Activated naive CD8-positive, alpha-beta T cell treated with anti-CD3 and anti-CD28 coated beads, Interleukin-2, amount 10 ng/mL, durations not matched to agents 7 days and 5 days (primary cell): Measurements from ENCODE around the gene ERN1. TPM values are rescaled to one million over a fixed set of nuclear protein-coding genes. Genes with fewer than 3 reads are reported as not detected.
"Not testable (repeated sequence)": the region's sequence is repeated elsewhere in the genome, so short reads cannot be mapped to it uniquely, and the experiment has no call there.

Source experiments
- ATAC-seq: fragments of 150-1000 bp; cut with Tn5 transposase; one replicate; pipeline ENCODE4 v1.10.0; 2021; ENCODE audit warnings: low read depth, moderate library complexity
- POLR2A ChIA-PET: fragments of 350-600 bp; sonication (Branson Sonifier 250); formaldehyde crosslinking; loops from one replicate; lab custom pipeline; 2021; ENCODE audit warnings: antibody characterized with exemption; lab: Charles Lee
- DNase-seq: peaks from one replicate; pipeline ENCODE4 v3.0.0; 2021
- H3K27ac Mint-ChIP-seq: one replicate; pipeline ENCODE4 v1.8.0; 2022; ENCODE audit warnings: mild to moderate bottlenecking, mixed read lengths
- H3K27me3 Mint-ChIP-seq: one replicate; pipeline ENCODE4 v1.8.0; 2022; ENCODE audit warnings: mild to moderate bottlenecking, moderate library complexity, mixed read lengths
- H3K36me3 Mint-ChIP-seq: one replicate; pipeline ENCODE4 v1.8.0; 2021; ENCODE audit warnings: mild to moderate bottlenecking, mixed read lengths
- H3K4me1 Mint-ChIP-seq: one replicate; pipeline ENCODE4 v1.8.0; 2021; ENCODE audit warnings: mixed read lengths
- H3K4me3 Mint-ChIP-seq: one replicate; pipeline ENCODE4 v1.8.0; 2022; ENCODE audit warnings: mild to moderate bottlenecking, moderate library complexity, mixed read lengths
- H3K9me3 Mint-ChIP-seq: one replicate; pipeline ENCODE4 v1.8.0; 2021; ENCODE audit warnings: mixed read lengths
- total RNA-seq, 2 experiments: library from RNA; stranded (reverse); gene quantifications; one replicate each; pipeline ENCODE4 v1.2.3, GENCODE V29; 2021

The ERN1 gene
- total RNA-seq = 10 to 100 TPM; 38.6 to 45.3 TPM

DNA sequence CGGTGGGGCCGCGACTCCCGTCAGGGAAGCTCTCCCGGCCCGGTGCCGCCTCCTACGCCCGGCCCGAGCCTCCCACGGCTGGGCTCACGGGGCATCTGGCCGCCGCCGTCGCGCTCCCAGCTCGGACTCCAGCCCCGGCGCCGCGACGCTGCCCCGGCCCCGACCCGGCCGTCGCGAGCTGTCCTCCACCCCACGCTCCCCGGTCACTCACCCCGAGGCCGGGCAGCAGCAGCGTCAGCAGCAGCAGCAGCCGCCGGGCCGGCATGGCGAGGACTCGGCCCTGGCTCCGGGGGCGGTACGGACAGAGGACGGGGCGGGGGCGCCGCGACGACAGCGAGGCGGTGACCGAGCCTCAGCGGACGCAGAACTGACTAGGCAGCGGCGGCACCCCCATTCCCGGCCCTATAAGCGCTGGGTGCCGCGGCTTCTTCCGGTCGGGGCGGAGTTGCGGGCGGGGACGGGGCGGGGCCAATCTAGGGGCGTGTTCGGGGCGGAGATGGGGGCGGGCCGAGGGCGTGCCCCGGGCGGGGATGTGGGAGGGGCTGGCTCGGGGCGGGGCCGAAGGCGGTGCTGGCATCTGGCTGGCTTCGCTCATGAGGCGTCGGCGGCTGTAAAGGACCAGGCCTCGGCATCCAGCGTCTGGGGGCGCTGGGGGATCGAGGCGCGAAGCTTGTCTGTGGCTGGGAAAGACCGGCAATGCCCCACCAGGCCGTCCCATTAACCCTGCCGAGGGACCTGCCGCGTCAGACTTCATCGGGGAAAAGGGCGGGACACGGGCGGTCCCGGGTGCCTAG, at the start of gene ERN1:
ERN1 (minus strand) TSS at position 380 of the 794 bp plus-strand sequence; CDS start at position 265, 115 bp downstream.
- POLR2A ChIA-PET = interaction anchor here (0.9 to 4.4 kb wide), 12 partner anchors 8 to 132 kb away, joined by 3 to 54 read pairs (median 6); partner anchors contain the start of gene ICAM2
- H3K27ac Mint-ChIP-seq = peak within 1 kb of the TSS; percentile 89

DNA sequence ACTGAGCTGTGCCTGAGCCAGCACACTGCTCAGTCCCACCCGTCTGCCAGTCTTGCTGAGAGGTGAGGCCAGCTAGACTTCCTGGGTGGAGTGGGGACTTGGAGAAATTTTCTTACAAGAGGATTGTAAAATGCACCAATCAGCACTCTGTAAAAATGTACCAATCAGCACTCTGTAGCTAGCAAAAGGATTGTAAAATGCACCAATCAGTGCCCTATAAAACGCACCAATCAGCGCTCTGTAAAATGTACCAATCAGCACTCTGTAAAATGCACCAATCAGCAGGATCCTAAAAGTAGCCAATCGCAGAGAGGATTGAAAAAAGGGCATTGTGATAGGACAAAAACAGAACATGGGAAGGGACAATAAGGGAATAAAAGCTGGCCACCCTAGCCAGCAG, 49.1 kb upstream of the ERN1 start:
- not testable (repeated sequence) for DNase-seq

More for the DNA sequence above, at the start of gene ERN1:
- Mint-ChIP-seq H3K9me3 (no peaks in the 10 kb centered on the region), H3K4me1 (peaks cover 17% of the 10 kb centered on the region), H3K27me3 (peaks cover 3% of the 10 kb centered on the region), H3K36me3 (no peaks in the 10 kb centered on the region), H3K4me3 (peak within 1 kb of the TSS; percentile 88)
- ATAC-seq (peak; percentile 93), DNase-seq (peak; percentile 91)

DNA sequence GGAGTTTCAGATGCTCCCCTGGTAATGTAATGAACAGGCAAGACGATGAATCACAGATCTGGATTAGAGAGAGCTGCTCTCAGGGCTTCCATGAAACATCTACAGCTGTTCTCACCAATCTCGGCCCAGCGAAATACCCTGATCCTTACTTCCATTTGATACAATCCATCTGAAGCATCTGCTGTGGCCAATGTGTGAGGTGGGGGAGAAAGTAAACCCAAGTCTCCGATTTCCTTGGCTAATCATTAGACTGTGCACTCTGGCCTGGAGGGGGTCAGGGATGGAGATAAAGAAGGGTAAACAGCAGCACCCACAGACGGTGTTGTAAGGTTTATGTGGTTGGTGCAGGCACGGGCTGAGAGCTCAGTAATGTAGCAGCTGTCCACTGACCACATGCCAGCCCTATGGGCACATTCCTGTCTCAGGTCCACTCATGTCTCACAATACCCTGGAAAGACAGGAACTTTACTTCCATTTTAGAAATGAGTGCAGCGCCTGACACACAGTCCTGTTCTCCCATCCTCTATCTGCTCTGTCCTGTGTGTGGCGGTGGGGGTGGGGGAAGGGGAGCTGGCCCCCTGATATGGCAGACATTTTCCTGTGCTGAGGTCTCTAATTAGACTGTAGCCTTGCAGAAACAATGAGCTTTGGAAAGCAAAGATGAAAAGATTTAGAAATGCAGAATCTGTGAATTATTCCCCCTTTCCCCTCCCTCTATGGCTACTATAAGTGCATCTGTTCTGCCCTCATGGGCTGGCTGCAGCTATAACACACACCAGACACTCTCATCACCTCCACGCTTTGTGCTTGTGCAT, 48.3 kb upstream of the ERN1 start:
- Mint-ChIP-seq H3K4me1 (no peaks in the 10 kb centered on the region), H3K36me3 (peaks cover 9% of the 10 kb centered on the region), H3K27me3 (no peaks in the 10 kb centered on the region), H3K4me3 (no peak overlapping the region), H3K27ac (no peak overlapping the region), H3K9me3 (peaks cover 2% of the 10 kb centered on the region)
- ATAC-seq (no peak), DNase-seq (no peak)
- POLR2A ChIA-PET = no interaction called here

More for the DNA sequence above, 49.1 kb upstream of the ERN1 start:
- H3K27me3 Mint-ChIP-seq, ATAC-seq, H3K4me1 Mint-ChIP-seq, H3K36me3 Mint-ChIP-seq, H3K27ac Mint-ChIP-seq, H3K4me3 Mint-ChIP-seq, POLR2A ChIA-PET, H3K9me3 Mint-ChIP-seq: not testable (repeated sequence)

DNA sequence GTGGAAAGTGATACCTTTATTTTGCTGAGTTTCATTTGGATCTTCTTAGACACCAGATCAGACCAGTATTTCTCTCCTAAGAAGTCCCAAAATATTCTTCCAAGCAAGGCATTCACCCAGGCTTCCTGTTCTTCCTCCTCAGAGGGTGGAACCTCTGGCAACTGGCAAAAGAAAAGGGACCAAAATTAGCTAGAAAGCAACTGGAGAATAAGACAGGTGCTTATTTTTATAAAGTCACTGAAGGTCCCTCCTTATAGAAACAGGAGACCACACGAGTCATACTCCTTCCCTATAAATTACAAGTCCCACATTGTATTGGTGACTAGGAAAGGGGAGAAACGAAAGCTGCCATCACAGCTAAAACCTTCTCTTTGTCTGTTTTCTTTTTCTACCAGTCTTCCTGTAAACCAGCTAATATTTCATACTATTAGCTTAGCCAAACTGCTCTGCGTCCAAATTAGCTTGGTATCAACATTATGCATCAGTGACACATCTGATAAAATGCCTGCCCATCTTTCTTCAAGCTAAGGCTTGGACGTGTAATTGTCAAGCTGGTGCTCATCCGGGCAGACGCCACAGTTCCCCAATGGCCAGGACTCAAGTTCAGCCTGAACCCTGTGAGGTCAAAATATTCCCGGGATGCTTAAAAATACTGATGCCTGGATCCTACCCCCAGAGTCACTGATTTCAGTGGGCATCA, 47.5 kb upstream of the ERN1 start:
- no peak overlapping the region for H3K27ac Mint-ChIP-seq
- H3K36me3 Mint-ChIP-seq = peaks cover 11% of the 10 kb centered on the region
- POLR2A ChIA-PET = no interaction called here
- no peaks in the 10 kb centered on the region for H3K27me3 Mint-ChIP-seq
- no peaks in the 10 kb centered on the region for H3K4me1 Mint-ChIP-seq
- H3K4me3 Mint-ChIP-seq = no peak overlapping the region
- ATAC-seq (no peak), DNase-seq (no peak)
- peaks cover 2% of the 10 kb centered on the region for H3K9me3 Mint-ChIP-seq

DNA sequence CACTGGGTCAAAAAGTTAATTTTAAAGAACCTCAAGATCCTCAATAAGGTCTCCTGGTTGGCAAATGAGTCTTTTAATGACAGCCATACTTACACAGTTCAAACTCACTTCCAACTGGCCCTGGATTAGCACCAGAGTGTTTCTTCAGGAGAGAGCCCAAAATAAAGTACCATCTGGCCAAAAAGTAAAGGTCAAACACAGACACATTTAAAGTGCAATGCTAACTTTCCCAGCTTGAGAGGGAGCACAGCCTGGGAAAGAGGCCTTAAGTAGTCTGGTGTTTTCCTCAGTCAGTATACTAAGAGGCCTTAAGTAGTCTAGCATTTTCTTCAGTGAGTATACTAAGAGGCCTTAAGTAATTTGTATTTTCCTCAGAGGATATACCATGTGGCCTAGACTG, 46.6 kb upstream of the ERN1 start:
- DNase-seq (no peak), ATAC-seq (no peak)
- POLR2A ChIA-PET = no interaction called here
- Mint-ChIP-seq H3K36me3 (peaks cover 13% of the 10 kb centered on the region), H3K4me3 (no peak overlapping the region), H3K9me3 (no peaks in the 10 kb centered on the region), H3K27me3 (no peaks in the 10 kb centered on the region), H3K4me1 (no peaks in the 10 kb centered on the region), H3K27ac (no peak overlapping the region)

DNA sequence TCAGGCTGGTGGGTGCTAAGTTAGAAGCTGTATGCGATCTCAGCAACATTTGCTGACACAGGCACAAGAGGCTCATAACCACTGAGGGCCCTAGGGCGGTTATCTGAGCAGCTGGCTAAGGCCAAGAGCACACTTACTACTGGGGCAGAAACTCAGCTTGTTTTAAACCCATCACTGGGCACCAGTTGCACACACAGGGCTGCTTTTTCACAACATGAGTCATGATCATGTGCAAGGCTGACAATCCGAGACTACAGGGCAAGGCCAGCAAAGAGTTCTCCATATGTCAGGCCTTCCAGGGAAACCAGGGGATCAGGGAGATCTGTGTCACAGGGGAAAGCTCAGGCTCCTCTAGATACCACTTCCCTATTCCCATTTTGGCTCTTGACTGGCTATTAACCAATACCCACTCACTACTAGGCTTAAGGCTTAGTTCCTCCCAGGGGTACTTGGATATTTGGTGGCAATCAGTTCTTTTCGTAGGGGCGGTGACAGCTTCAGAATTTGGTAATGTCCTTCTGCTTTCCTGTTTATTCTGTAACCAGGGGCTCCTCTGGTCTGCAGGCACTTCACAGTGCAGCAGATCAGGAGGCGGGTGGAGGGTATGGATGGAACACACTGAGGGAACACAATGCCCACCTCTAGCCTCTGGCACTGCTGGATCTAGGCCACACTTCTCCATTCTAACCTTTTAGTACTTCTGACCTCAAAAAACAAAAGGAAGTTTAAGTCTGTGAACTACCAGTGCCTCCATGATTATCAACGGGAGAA, 44.9 kb upstream of the ERN1 start:
- ATAC-seq (no peak), DNase-seq (no peak)
- Mint-ChIP-seq H3K4me1 (no peaks in the 10 kb centered on the region), H3K27ac (no peak overlapping the region), H3K36me3 (peaks cover 20% of the 10 kb centered on the region), H3K4me3 (no peak overlapping the region), H3K27me3 (no peaks in the 10 kb centered on the region), H3K9me3 (no peaks in the 10 kb centered on the region)
- POLR2A ChIA-PET = no interaction called here

DNA sequence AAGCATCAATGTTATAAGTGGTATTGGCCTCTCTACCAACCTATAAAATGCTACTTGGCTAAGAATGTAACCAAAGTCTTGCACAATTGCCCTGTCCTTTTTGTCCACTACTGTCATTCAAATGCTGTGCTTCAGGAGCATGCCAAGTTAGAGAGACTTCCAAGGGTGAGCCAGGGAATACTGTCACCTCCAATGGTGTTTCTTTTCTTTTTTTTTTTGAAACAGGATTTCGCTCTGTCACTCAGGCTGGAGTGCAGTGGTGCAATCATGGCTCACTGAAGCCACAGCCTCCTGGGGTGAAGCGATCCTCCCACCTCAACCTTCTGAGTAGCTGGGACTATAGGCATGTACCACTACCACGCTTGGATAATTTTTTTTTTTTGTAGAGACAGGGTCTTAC, 43.7 kb upstream of the ERN1 start:
- Mint-ChIP-seq H3K27ac (no peak overlapping the region), H3K27me3 (no peaks in the 10 kb centered on the region), H3K4me3 (no peak overlapping the region), H3K4me1 (no peaks in the 10 kb centered on the region), H3K9me3 (no peaks in the 10 kb centered on the region), H3K36me3 (peaks cover 18% of the 10 kb centered on the region)
- ATAC-seq (no peak), DNase-seq (no peak)
- POLR2A ChIA-PET = no interaction called here

DNA sequence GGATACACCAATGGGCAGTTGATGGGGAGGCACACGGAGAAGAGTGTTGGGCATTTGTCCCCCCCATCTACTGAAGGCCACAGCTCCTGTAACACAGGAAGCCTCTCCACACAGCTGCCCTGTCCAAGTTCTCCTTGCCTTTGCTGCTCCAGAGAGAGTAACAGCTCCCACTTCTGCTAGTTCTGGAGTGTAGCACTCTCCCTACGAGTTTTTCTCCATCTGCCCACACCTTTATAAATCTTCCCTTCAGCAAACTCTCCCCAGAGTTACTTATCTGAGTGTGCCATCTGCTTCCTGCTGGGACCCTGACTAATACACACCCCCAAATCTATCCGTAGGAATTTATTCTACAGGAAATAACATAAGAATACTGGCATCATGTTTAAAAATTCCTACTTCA, 42.6 kb upstream of the ERN1 start:
- Mint-ChIP-seq H3K27me3 (no peaks in the 10 kb centered on the region), H3K36me3 (peaks cover 18% of the 10 kb centered on the region), H3K4me1 (no peaks in the 10 kb centered on the region), H3K9me3 (no peaks in the 10 kb centered on the region), H3K27ac (no peak overlapping the region), H3K4me3 (no peak overlapping the region)
- POLR2A ChIA-PET = no interaction called here
- ATAC-seq = no peak
- DNase-seq = no peak

DNA sequence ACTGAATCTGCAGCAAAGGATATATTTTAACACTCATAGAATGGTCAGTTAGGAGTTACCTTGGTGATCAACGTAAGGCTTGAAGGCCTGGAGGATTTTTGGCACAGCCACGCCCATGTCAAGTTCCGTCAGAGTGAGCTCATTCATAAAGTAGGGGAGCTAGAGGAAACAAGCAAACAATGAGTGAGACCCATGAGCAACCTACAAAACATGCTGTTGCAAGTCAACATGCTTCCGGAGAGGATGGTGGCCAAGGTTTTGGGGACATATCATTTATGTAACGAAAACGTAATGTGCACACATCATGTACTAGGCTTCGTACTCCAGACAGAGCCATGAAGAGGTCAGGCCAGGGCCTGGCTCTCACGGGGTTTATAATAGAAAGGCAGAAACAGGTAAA, 41.1 kb upstream of the ERN1 start:
- H3K4me1 Mint-ChIP-seq = no peaks in the 10 kb centered on the region
- POLR2A ChIA-PET = no interaction called here
- H3K4me3 Mint-ChIP-seq = no peak overlapping the region
- H3K27me3 Mint-ChIP-seq = no peaks in the 10 kb centered on the region
- DNase-seq (no peak), ATAC-seq (no peak)
- H3K27ac Mint-ChIP-seq = no peak overlapping the region
- no peaks in the 10 kb centered on the region for H3K9me3 Mint-ChIP-seq
- H3K36me3 Mint-ChIP-seq = peaks cover 18% of the 10 kb centered on the region

DNA sequence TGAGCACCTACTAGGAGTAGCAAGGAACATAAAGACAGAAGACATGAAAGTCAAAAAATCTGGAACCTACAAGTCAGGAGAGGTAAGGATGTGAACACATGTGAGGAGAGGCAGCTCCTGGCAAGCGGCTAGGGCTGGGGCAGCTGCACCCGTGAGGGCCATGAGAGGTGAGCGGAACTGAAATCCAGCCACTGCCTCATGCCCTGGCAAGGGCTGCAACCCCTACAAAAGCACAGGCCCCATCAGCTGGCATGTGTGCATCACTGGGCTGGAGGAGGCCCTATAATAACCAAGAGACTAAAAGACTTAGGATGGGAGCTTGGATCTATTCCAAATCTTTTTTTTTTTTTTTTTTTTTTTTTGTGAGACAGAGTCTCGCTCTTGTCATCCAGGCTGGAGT, 40.3 kb upstream of the ERN1 start:
- no peak for DNase-seq
- Mint-ChIP-seq H3K27ac (no peak overlapping the region), H3K9me3 (no peaks in the 10 kb centered on the region), H3K27me3 (no peaks in the 10 kb centered on the region), H3K4me3 (no peak overlapping the region), H3K4me1 (no peaks in the 10 kb centered on the region), H3K36me3 (peaks cover 17% of the 10 kb centered on the region)
- no peak for ATAC-seq
- POLR2A ChIA-PET = no interaction called here

DNA sequence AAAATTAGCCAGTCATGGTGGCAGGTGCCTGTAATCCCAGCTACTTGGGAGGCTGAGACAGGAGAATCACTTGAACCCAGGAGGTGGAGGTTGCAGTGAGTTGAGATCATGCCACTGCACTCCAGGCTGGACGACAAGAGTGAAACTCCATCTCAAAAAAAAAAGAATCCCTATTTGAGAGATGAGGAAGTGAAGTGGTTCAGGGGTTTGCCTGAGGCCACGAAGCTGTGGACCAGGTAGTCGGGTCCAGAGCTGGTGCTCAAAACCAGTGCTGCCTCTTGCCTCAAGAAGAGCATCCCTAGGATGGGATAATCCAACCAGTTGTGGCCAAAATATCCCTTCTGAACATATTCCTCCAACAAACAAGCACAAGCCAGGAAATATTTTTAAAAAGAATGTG, 37.7 kb upstream of the ERN1 start:
- H3K27ac Mint-ChIP-seq, H3K27me3 Mint-ChIP-seq, ATAC-seq, DNase-seq, H3K9me3 Mint-ChIP-seq, H3K4me1 Mint-ChIP-seq, H3K4me3 Mint-ChIP-seq: not testable (repeated sequence)
- POLR2A ChIA-PET = interaction anchor here (1.6 kb wide), 1 partner anchor 21 kb away, joined by 4 read pairs; no protein-coding TSS in a partner anchor
- peaks cover 16% of the 10 kb centered on the region for H3K36me3 Mint-ChIP-seq

DNA sequence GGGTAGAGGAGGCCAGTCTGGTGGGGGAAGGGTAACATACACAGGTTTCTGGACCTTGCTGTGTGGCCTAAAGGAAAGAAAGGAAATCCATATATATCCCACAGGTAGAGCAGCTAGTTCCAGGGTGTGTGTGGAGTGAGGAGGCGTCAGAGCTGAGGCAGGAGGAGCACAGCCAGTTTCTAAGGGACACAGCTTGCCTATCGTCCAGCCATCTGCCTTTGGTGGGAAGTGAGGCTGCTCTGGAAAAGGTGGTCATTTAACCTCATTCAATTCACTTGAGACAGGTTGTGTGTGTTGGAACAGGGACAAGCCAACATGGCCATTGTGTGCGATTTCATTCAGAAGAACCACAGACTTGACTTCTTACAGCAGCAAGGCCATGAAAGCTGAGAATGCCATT, 36.9 kb upstream of the ERN1 start:
- no peak overlapping the region for H3K4me3 Mint-ChIP-seq
- POLR2A ChIA-PET = interaction anchor here (1.6 kb wide), 1 partner anchor 20 kb away, joined by 4 read pairs; no protein-coding TSS in a partner anchor
- no peak overlapping the region for H3K27ac Mint-ChIP-seq
- no peaks in the 10 kb centered on the region for H3K27me3 Mint-ChIP-seq
- peaks cover 12% of the 10 kb centered on the region for H3K36me3 Mint-ChIP-seq
- H3K4me1 Mint-ChIP-seq = no peaks in the 10 kb centered on the region
- no peak for ATAC-seq
- H3K9me3 Mint-ChIP-seq = no peaks in the 10 kb centered on the region
- no peak for DNase-seq
